Measurements from ENCODE around the gene PGS1. TPM values are rescaled to one million over a fixed set of nuclear protein-coding genes. Genes with fewer than 3 reads are reported as not detected.

The PGS1 gene
- total RNA-seq, 2 experiments from 2014 or later, result 59.6 to 61.3 TPM

- Histone ChIP-seq H3K27ac (ENCODE audit: low read depth, low read length, poor library complexity, severe bottlenecking) (no peak overlapping the region), H3K36me3 (ENCODE audit: insufficient read depth, low read length) (peaks cover 60% of the 10 kb centered on the region; the same call in 1 of the 2 replicates), H3K9me2 (ENCODE audit: insufficient read depth, low read length) (no peaks in the 10 kb centered on the region), H3K79me2 (ENCODE audit: insufficient read depth, low read depth, low read length) (no peaks in the 10 kb centered on the region), H2AFZ (ENCODE audit: low read length) (no peak overlapping the region), H3K4me1 (ENCODE audit: insufficient read depth, low read length, poor library complexity, severe bottlenecking) (no peaks in the 10 kb centered on the region), H3K4me3 (ENCODE audit: low read depth, low read length, poor library complexity, severe bottlenecking) (no peak overlapping the region), H4K20me1 (ENCODE audit: insufficient read depth, low read length) (no peaks in the 10 kb centered on the region), H3K9me3 (ENCODE audit: low read length) (no peaks in the 10 kb centered on the region), H3K4me2 (ENCODE audit: low read length) (no peak overlapping the region)
- DNase-seq (ENCODE audit: low spot score), result no peak
- no TSS peak for BruUV-seq (replicated peaks)
- CTCF ChIA-PET (ENCODE audit: unreplicated experiment), result no interaction called here
- POLR2A ChIA-PET, result no interaction called here
- intact Hi-C loops (cut with micrococcal nuclease; ENCODE audit: unreplicated experiment), result no loop called here
- TF ChIP-seq CTCF (conservative IDR thresholded peaks at IDR 0.05; ENCODE audit: low read length) (no peak), EZH2phosphoT487 (IDR thresholded peaks at IDR 0.05; ENCODE audit: borderline replicate concordance, low read depth, low read length) (no peak)
Observed at GRCh38 chr17:78425429-78425828, 47.0 kb downstream of the PGS1 start.

GRCh38 chr17:78426293-78426879 lies 47.9 kb downstream of the PGS1 start:
- DNase-seq (ENCODE audit: low spot score), result no peak
- H3K9me3 ChIP-seq (ENCODE audit: low read length), result no peaks in the 10 kb centered on the region
- BruUV-seq (replicated peaks), result no TSS peak

More at GRCh38 chr17:78426293-78426879, 47.9 kb downstream of the PGS1 start:
- Histone ChIP-seq H2AFZ (ENCODE audit: low read length) (no peak overlapping the region), H3K36me3 (ENCODE audit: insufficient read depth, low read length) (peaks cover 50% of the 10 kb centered on the region; the same call in 1 of the 2 replicates), H3K4me2 (ENCODE audit: low read length) (no peak overlapping the region), H3K9me2 (ENCODE audit: insufficient read depth, low read length) (no peaks in the 10 kb centered on the region), H3K79me2 (ENCODE audit: insufficient read depth, low read depth, low read length) (no peaks in the 10 kb centered on the region), H3K27ac (ENCODE audit: low read depth, low read length, poor library complexity, severe bottlenecking) (no peak overlapping the region), H3K4me3 (ENCODE audit: low read depth, low read length, poor library complexity, severe bottlenecking) (no peak overlapping the region), H3K4me1 (ENCODE audit: insufficient read depth, low read length, poor library complexity, severe bottlenecking) (no peaks in the 10 kb centered on the region), H4K20me1 (ENCODE audit: insufficient read depth, low read length) (no peaks in the 10 kb centered on the region)
- TF ChIP-seq CTCF (conservative IDR thresholded peaks at IDR 0.05; ENCODE audit: low read length), result no peak
- POLR2A ChIA-PET, result no interaction called here
- CTCF ChIA-PET (ENCODE audit: unreplicated experiment), result no interaction called here
- intact Hi-C loops (cut with micrococcal nuclease; ENCODE audit: unreplicated experiment), result no loop called here
